Cardiac fibroblast (primary cell): Measurements from ENCODE around the gene SLC12A3.

Experiments
- DNase-seq, 2 donors: peaks; one replicate each; pipeline versions ENCODE4 v3.0.0 to v3.0.0-alpha.2; 2010; ENCODE audit warnings: low read depth in 2 of 2
- H3K4me3 ChIP-seq, 2 donors: replicated peaks in 1 of 2; 1 replicate in 1 of 2; 2 replicates in 1 of 2; pipeline ENCODE4 v1.5.1; 2011; ENCODE audit warnings: low read depth in 2 of 2, low read length in 2 of 2, mild to moderate bottlenecking in 2 of 2, moderate library complexity in 1 of 2
- CTCF ChIP-seq: IDR thresholded peaks from one replicate; pipeline ENCODE4 v1.5.1; 2011; ENCODE audit warnings: low read depth, mild to moderate bottlenecking, low read length, inconsistent platforms

SLC12A3 gene

DNA sequence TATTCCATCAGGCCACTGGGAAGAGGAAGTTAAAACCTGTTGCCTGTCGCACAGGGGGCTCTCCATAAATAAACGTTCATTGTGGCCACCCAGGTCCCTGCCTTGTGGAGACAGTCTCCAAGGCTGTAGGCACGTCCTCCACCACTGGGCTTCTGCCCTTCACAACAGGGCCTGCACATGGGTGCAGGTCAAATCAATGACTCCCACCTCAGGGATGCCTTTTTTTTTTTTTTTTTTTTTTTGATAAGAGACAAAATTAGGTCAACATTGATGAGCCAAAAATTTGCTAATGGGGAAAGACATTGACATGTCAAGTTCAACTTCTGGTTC lies 12.6 kb upstream of the SLC12A3 start:
- no peak for TF ChIP-seq CTCF
- DNase-seq: no peak
- no peak overlapping the region for H3K4me3 ChIP-seq

GRCh38 chr16:56852968-56853367 lies 12.0 kb upstream of the SLC12A3 start:
- no peak overlapping the region for H3K4me3 ChIP-seq
- TF ChIP-seq CTCF: no peak
- DNase-seq: no peak

DNA sequence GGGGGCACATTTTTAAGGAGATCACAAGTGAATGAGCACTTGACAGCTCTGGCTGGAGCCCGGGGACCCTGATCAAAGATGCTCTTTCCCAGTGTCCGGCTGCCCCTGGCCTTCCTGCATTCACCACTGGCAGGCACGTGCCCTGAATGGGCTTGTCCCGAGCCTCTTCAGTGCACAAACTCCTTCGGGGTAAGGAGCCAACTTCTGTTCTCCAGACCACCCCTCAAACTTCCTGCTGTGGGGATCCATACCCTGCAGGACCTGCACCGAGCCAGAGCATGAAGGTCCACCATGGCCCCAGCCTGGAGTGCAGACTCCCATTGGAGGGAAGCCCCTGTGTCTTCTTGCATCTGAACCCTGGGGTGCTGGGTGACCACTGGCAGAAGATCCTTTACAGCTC lies 9.8 kb upstream of the SLC12A3 start:
- no peak for DNase-seq
- TF ChIP-seq CTCF: no peak
- H3K4me3 ChIP-seq: no peak overlapping the region

DNA sequence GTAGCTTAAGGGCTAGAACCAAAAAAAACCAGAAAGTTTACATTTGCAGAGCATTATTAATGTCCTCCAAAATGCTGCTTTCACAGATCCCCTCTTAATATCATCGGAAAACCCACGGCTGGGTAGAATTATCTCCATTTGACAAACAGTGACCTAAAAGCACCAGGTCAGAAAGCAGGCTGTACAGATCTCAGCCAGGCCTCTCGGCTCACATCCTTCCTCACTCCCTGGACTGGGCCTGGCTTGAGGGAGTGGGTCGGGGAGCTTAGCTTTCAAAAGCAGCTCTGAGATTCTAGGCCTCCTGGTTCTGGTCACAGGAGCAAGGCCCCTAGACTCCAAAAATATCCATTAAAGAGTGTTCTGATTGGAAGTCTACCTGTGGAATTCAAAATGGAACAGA lies 9.1 kb upstream of the SLC12A3 start:
- no peak for TF ChIP-seq CTCF
- H3K4me3 ChIP-seq: no peak overlapping the region
- no peak for DNase-seq

- TF ChIP-seq CTCF: no peak
- no peak for DNase-seq
- H3K4me3 ChIP-seq: no peak overlapping the region
Measured at GRCh38 chr16:56856876-56857447, 8.0 kb upstream of the SLC12A3 start.

DNA sequence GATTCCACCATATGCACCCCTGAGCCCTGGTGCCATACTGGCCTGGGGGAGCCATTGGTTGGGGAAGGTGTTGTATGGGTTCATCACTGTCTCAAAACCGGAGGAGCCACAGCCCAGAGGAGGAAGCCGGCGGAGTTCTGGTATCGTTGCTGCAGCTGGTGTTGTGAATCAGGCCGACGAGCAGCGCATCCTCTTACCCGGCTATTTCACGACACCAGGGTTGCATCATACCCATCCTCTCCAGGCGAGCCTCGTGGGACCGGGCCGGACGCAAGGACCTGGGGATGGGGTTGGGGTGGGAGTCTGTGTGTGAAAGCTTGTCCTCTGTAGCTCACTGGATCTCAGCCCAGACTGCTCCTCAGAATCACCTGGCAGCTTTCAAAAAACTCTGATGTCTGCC lies 6.6 kb upstream of the SLC12A3 start:
- TF ChIP-seq CTCF: no peak
- no peak for DNase-seq
- H3K4me3 ChIP-seq: no peak overlapping the region

DNA sequence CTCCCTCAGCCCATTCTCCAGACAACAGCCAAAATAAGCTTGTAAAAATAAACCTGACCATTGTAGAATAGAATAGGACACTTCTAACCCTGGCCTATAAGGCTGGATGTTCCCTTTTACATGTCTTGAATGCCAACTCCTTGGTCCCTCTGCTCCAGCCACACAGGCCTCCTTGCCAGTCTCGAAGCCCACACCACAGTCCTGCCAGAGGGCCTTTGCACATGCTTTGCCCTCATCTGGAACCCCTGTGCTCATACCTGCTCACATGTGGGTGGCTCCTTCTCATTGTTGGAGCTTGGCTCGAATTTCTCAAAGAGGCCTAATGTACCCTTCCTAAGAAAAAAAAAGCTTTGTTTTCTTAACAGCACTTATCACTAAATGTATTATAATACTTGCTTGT lies 5.4 kb upstream of the SLC12A3 start:
- DNase-seq: no peak
- H3K4me3 ChIP-seq: no peak overlapping the region
- TF ChIP-seq CTCF: no peak
